Fibroblast of lung (primary cell): ENCODE results near the gene MRPS18A.

ENCODE experiments used
- CTCF ChIP-seq, 2 donors: IDR thresholded peaks in 1 of 2; conservative IDR thresholded peaks in 1 of 2; 1 replicate in 1 of 2; 2 replicates in 1 of 2; pipeline ENCODE4 v1.5.1; 2011 to 2012; ENCODE audit warnings: low read length in 2 of 2, control low read depth in 1 of 2, inconsistent platforms in 1 of 2, low read depth in 1 of 2, mild to moderate bottlenecking in 1 of 2
- EZH2 ChIP-seq: IDR thresholded peaks from 2 replicates; pipeline ENCODE4 v1.5.1; 2012; ENCODE audit warnings: low read length, control low read depth, mild to moderate bottlenecking; ENCODE audit errors: missing control alignments

GRCh38 chr6:43707767-43708166 is 20.2 kb upstream of the MRPS18A start:
- TF ChIP-seq EZH2 (no peak), CTCF (conservative IDR thresholded peaks at IDR 0.05 in 1 of 2, IDR thresholded peaks at IDR 0.05 in 1 of 2; ENCODE audit: low read depth in 1 of 2, low read length in 2 of 2) (no peak)
